ES-I3 (cell line): ENCODE measurements around the gene HEMK1.

Experiments used
- H3K36me3 ChIP-seq: 2 replicates; pipeline ENCODE4 v1.6.1; 2013; ENCODE audit warnings: mild to moderate bottlenecking, low read length, control low read depth, moderate library complexity; ENCODE audit not compliant: insufficient read depth
- H3K4me1 ChIP-seq: 2 replicates; pipeline ENCODE4 v1.6.1; 2013; ENCODE audit warnings: mild to moderate bottlenecking, control low read depth, low read length; ENCODE audit not compliant: insufficient read depth
- H3K9ac ChIP-seq: 2 replicates; pipeline ENCODE4 v1.6.1; 2013; ENCODE audit warnings: low read depth, mild to moderate bottlenecking, low read length, moderate library complexity
- H3K9me3 ChIP-seq: 2 replicates; pipeline ENCODE4 v1.6.1; 2013; ENCODE audit warnings: mild to moderate bottlenecking, low read length, moderate library complexity; ENCODE audit not compliant: control insufficient read depth, insufficient read depth

Gene HEMK1

DNA sequence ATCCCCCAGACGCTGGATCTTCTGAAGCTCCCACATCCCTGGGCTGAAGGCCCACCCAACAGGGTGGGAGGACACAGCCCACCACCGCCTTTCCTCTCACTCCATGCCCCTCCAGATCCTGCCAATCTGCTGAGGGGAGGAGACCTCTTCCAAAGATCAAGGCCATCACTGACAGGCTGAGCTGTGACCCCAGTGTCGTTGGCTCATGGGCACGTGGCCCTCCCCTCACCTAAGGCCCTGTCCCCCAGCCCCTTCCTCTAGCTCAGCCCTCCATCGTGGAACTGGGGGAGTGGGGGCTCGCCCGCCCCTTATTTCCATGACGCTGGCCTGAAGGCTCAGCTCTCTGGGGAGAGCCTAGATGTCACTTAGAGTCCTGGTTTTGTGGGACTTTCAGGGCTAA lies 12.2 kb upstream of the HEMK1 start:
- no peak overlapping the region for H3K9ac ChIP-seq
- H3K4me1 ChIP-seq = no peaks in the 10 kb centered on the region
- H3K36me3 ChIP-seq = no peaks in the 10 kb centered on the region
- H3K9me3 ChIP-seq = no peaks in the 10 kb centered on the region

DNA sequence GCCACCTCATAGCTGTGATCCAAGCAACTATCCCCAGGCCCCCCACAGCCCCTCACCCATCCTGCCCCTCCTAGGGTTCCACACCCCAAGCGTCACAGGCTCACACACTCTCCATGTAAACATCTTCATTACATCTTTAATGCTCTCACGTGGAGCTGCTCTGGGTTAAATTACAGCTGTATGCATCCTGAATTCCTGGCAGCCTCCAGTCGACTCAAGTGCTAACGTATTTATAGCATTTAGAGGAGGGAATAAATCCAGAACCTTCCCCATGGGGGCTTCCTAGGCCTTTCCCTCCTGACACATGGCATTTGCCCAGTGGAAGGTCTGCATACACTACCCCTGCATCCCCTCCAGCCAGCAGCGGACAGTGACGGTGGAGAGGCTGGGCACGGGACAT lies 11.4 kb upstream of the HEMK1 start:
- Histone ChIP-seq H3K36me3 (no peaks in the 10 kb centered on the region), H3K9ac (no peak overlapping the region), H3K9me3 (no peaks in the 10 kb centered on the region), H3K4me1 (no peaks in the 10 kb centered on the region)

DNA sequence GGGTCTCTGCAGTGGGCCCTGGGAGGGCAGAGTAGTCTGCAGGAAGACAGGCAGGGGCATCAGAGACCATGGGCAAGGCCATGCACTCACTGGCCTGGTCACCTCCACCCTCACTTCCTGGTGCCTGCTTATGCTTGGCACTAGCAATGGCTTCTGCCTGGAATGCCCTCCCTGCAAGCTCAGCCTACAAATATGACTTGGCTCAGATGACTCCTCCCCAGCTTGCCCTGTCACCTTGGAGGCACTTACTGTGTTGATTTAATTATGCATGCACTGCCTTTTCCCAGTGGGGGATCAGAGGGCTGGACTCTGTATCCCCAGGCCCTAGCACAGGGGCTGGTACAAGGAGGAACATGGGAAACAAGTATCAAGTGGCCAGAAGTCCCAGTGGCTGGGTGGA lies 9.6 kb upstream of the HEMK1 start:
- Histone ChIP-seq H3K9me3 (no peaks in the 10 kb centered on the region), H3K36me3 (no peaks in the 10 kb centered on the region), H3K4me1 (no peaks in the 10 kb centered on the region), H3K9ac (no peak overlapping the region)

DNA sequence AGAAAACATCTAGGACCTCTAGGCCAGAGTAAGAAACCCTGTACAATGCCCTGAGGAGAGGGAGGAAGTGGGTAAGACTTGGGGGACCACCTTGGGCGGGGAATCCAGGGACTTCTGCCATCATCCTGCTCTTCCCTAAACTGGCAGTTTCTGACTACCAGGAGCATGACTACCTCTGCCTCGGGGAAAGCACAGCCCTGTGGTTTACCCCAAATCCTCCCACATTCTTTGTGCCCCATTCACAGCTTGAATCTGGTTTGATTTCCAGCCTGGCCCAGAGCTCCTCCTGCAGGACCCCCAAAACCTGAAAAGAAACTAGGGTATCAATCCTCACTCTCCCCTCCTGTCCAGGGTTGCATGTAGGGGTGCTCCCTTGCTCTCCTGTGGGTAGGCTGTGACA lies 6.5 kb upstream of the HEMK1 start:
- Histone ChIP-seq H3K36me3 (no peaks in the 10 kb centered on the region), H3K4me1 (no peaks in the 10 kb centered on the region; the same call in 1 of the 2 replicates), H3K9ac (no peak overlapping the region), H3K9me3 (no peaks in the 10 kb centered on the region)

DNA sequence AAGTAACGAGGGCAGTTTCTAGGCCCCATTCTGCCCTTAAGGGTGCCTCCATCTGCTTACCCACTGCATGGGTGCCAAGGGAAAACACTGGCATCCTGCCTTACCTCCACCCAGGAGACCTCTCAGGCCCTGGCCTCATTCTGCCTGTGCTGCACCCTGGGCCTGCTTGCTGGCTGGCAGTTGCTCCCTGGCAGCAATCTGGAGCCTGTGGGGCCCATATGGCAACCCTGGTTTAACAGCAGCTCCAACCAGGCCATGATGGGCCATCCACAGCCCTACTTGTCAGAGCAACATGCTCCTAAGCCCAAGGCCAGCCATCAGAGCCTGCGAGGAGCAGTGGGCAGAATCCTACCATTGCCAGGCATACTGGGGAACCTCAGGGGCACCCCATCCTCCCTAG lies 5.5 kb upstream of the HEMK1 start:
- H3K9me3 ChIP-seq = no peaks in the 10 kb centered on the region
- no peaks in the 10 kb centered on the region; the same call in 1 of the 2 replicates for H3K4me1 ChIP-seq
- H3K36me3 ChIP-seq = no peaks in the 10 kb centered on the region
- no peak overlapping the region for H3K9ac ChIP-seq

DNA sequence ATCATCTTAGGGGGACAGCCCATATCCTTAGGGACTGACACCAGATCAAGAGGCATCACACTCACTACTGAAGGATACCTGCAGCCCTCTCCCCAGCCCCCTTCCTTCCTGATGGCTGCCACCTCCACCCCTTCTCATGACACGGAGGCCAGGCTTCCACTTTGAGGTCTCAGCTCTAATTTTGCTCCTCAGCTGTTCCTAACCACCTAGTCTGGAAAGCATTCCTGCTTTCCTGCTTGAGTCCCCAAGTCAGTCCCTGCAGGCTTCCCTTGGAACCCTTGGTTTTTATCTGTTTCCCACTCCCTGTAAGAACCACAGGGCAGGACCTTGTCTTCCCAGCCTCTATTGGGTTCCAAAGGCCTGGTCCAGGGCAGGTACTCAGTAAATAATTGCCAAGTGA lies 5.0 kb upstream of the HEMK1 start:
- H3K9me3 ChIP-seq = no peaks in the 10 kb centered on the region
- H3K4me1 ChIP-seq = no peaks in the 10 kb centered on the region; the same call in 1 of the 2 replicates
- H3K9ac ChIP-seq = no peak overlapping the region
- no peaks in the 10 kb centered on the region for H3K36me3 ChIP-seq

DNA sequence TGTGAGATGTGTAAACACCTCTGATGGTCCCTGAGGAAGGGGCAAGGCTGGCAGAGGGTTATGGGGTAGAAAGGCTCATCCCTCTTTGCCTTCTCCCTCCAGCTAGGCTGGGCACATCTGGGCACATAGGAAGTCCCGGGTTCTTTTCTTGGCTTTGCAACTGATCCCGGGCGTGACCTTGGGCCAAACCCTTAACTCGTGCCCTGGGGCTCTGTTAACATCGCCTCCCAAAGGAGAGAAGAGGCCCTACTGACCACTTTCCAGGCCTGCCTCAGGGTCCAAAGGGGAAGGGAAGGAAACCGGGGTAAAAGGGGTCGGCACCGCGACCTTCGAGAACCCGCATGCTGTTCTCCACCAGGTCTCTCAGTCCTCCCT lies 2.3 kb upstream of the HEMK1 start:
- Histone ChIP-seq H3K9me3 (no peaks in the 10 kb centered on the region), H3K4me1 (no peaks in the 10 kb centered on the region; the same call in 1 of the 2 replicates), H3K9ac (peak overlapping the region; percentile 72), H3K36me3 (no peaks in the 10 kb centered on the region)

DNA sequence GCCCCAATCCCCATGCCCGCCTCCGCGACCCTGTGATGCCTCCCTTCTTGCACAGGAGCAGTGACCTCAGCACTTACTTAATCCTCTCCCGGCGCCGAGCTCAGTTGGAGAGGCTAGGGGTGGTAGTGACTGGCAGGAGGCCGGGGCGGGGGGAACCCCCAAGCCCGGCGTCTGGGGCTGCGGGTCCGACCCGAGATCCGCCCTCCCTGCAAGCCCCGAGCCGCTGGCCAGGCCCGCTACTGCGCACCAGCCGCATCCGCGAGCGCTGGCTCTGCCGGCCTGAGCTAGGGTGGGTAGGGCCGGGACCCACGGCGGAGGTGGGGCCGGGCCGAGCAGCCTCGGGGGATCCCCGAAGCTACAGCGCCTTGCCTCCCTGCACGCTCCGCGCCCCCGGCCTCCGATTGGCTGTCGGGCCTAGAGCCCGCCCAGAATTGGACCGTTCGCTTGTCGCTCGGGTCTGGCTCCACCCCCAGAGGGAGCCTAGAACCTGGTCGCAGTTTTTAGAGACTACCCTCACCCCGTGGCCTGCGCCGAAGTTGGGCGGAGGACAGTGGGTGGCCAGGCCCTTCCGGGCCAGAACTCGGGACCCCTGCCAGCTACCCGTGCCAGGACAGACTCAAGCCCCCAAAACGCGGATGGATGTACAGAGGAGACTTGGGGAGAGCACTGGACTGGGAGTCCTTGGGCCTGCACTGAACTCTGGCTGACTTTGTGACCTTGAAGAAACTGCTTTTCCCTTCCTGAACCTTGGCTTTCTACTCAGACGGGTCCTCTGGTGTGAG lies 1.7 kb upstream of the HEMK1 start, which contains the start of gene C3orf18:
Gene C3orf18 (minus strand): TSS at position 362 of the 782 bp plus-strand sequence. CDS start 2,048 bp downstream, outside the sequence.
- Histone ChIP-seq H3K4me1 (no peaks in the 10 kb centered on the region; the same call in 1 of the 2 replicates), H3K9me3 (no peaks in the 10 kb centered on the region), H3K9ac (peak within 1 kb of the TSS; percentile 72), H3K36me3 (no peaks in the 10 kb centered on the region)

DNA sequence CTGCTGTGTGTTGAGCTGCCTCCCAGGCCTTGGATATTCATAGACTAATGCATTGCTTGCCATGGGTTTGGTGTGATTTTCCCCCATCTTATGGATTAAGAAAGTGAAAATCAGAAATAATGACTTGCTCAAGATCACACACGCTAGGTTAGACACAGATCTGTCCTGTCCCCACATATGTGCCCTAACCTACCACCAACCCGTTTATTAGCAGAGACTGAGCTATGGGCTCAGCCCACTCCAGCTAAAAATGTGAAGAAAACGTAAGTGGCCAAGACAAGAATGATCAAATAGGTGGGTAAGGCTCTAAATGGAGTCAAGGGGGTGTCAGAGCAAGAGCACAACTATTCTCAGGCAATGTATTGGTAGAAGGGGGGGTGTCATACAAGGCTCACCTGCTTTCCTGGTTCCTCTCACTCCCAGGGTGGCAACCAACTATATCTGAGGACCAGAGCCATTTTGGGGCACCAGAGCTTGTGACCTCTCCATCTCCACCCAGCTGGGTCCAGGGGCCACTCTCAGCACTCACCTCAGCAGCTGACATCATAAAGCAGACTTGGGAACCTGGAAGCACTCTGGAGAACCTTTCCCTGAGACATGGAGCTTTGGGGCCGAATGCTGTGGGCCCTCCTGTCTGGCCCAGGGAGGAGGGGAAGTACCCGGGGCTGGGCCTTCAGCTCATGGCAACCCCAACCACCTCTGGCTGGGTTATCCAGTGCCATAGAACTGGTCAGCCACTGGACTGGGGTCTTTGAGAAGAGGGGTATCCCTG lies 1.4 kb downstream of the HEMK1 start:
- Histone ChIP-seq H3K9me3 (no peaks in the 10 kb centered on the region), H3K4me1 (no peaks in the 10 kb centered on the region; the same call in 1 of the 2 replicates), H3K36me3 (no peaks in the 10 kb centered on the region), H3K9ac (no peak overlapping the region)

DNA sequence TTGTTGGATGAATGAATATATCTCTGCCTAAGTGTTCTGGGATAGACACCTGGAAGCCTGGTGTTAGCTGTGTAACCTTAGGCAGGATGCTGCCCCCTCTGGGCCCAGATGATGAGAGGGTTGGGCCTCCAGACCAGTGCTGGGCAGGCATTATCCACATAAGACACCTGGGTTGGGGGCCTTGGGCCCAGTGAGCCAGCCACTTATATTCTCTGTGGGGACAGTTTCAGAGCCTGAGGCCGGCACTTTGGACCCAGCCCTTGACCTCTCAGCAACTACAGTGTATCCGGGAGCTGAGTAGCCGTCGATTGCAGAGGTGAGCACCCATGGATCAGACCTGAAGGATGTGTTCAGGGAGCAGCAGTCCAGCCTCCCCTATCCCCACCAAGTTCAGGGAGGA lies 2.2 kb downstream of the HEMK1 start:
- Histone ChIP-seq H3K36me3 (no peaks in the 10 kb centered on the region), H3K9ac (no peak overlapping the region), H3K9me3 (no peaks in the 10 kb centered on the region), H3K4me1 (no peaks in the 10 kb centered on the region; the same call in 1 of the 2 replicates)

DNA sequence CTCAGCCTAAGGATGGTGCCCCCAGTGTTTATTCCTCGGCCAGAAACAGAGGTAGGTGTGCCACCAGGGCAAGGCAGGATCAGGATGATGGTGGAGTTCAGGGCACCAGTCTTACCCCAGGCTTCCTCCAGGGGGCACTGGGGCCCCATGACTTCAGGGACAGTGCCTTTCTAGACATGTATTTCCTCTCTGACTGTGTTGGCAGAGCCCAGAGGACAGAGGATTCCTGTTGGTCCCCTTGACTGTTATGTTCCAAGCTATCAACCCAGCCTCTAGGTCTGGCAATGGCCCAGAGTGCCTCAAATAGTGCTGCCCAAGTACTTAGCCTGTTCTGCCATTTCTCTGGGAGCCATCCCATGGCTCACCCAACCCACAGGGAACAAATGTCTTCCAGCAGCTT lies 2.8 kb downstream of the HEMK1 start:
- no peaks in the 10 kb centered on the region for H3K36me3 ChIP-seq
- H3K9ac ChIP-seq = no peak overlapping the region
- no peaks in the 10 kb centered on the region for H3K9me3 ChIP-seq
- no peaks in the 10 kb centered on the region for H3K4me1 ChIP-seq

DNA sequence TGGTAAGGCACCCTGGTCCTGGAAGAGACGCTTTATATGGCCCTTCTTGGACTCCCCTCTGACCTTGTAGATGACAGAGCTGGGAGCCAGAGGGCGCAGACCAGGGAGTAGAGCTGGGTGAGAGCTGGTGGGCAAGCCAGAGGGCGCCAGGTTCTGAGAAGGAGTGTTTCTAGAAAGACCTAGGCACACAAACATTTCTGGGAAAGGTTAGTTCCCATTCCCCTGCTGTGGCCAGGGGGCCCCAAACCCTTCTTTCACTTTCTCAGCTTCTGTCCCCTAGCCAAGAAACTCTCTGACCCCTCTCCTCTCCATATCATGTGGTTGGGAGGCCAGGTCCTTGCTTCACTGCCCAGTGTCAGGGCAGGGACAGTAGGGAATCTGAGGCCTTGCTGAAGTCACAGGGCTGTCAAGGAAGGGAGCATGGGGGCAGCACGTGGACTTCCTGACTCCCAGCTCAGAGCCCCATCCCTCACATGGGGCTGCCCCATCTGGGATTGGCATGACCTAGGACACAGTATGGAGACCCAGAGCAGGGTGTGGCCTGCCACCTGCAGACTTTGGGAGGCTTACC lies 3.6 kb downstream of the HEMK1 start:
- Histone ChIP-seq H3K9me3 (no peaks in the 10 kb centered on the region), H3K36me3 (no peaks in the 10 kb centered on the region), H3K9ac (no peak overlapping the region), H3K4me1 (no peaks in the 10 kb centered on the region)

DNA sequence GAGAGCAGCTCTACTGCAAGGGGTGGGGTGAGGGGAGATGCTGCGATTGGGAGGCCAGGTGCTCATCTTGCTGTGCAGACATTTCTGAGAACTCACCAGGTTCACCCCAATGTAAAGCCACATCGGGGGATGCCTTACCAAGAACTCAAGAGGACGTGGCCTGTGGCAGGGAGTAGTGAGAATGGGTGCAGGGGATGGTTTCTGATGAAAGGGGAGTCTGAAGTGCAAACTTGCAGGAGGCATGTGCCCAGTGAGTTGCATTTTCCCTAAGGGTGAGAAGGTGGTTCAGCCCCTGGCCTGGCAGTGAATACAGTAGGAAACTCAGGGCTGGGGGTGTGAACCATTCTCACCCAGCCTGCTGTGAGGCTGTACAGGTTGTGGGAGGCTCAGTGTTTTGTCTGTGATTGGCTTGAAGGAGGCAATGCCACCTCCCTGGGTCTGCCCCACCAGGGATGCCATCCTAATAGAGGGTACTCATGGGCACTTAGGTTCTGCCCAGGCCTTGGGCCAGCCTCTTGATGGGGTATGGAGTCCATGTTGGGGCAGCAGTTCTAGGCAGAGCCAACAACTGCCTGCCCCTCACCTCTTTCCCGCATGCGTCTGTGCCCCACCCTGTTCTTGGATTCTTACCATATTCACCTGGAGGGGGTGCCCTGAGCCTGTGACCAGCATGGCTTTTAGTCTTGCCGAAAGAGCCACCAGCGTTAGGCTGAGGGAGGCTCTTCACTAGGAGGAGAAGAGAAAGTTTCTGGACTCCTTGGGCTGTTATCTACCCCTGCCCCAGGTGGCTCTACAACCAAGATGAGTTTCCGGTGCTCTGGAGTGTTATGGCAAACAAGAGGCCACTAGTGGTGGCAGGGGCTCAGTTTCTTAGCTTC lies 4.5 kb downstream of the HEMK1 start:
- no peak overlapping the region for H3K9ac ChIP-seq
- no peaks in the 10 kb centered on the region for H3K4me1 ChIP-seq
- H3K9me3 ChIP-seq = no peaks in the 10 kb centered on the region
- H3K36me3 ChIP-seq = no peaks in the 10 kb centered on the region

DNA sequence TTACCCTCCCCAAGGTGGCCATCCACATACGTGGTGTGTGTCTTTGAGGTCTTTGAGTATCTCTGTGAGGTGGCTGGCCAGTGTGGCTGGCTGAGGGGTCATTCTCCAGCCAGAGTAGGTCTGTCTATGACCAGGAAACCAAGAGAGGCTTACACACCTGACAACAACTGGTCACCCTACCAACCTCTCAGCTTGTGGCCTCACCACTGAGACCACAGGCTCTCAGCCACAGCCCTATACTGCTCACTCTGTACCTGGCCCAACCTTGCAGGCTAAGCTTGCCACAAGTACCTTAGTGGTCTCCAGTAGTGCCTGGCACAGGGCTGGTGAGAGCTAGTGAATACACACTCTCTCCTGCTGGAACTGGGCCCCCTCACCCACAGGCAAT lies 5.1 kb downstream of the HEMK1 start:
- H3K9me3 ChIP-seq = no peaks in the 10 kb centered on the region
- H3K9ac ChIP-seq = no peak overlapping the region
- no peaks in the 10 kb centered on the region for H3K36me3 ChIP-seq
- H3K4me1 ChIP-seq = no peaks in the 10 kb centered on the region
